ENCODE results near the gene ULBP2. TPM values are rescaled to one million over a fixed set of nuclear protein-coding genes. Genes with fewer than 3 reads are reported as not detected.
"Not testable (repeated sequence)": the region's sequence is repeated elsewhere in the genome, so short reads cannot be mapped to it uniquely, and the experiment has no call there.

ULBP2 gene
- polyA plus RNA-seq, 2 of the 4 experiments (the other 2 are of a cell fraction): 2.7 to 4.5 TPM

DNA sequence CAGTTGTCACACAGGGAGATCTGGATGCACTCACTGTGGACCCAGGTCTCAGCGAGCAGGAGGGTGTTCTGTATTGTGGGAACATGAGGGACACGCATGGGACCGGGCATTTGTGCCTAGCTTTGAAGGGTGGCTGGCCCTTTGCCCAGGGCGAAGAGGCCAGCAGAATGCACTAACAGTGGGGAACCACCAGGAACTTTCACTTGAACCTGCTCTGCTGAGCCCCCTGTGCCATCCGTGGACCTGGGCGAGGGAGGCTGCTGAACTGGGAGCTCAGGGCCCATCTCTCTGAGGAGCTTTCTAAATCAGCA is 1.2 kb upstream of the ULBP2 start:
- ChIA-PET POLR2A (no interaction called here), CTCF (interaction anchor here (1.3 to 1.9 kb wide), 2 partner anchors 10 to 76 kb away, joined by 4 to 7 read pairs; no protein-coding TSS in a partner anchor)
- no peak for TF ChIP-seq KDM1A (IDR thresholded peaks at IDR 0.05; ENCODE audit: low read depth)
- no peak for TF ChIP-seq SMC3 (IDR thresholded peaks at IDR 0.05)
- TF ChIP-seq ZC3H11A (IDR thresholded peaks at IDR 0.05): no peak
- H3K4me2 ChIP-seq: no peak overlapping the region
- FAIRE-seq: no peak
- H3K4me1 ChIP-seq: peaks cover 4% of the 10 kb centered on the region; the same call in 1 of the 3 replicates
- H3K9me3 ChIP-seq: no peaks in the 10 kb centered on the region
- no peak overlapping the region for H3K27ac ChIP-seq
- no peak for ATAC-seq
- no peak overlapping the region for H3K4me3 ChIP-seq
- no peak for DNase-seq (ENCODE audit: low read depth in 1 of 2, low spot score in 1 of 2)
- WGBS (ENCODE audit: missing lambda C conversion rate): 87% methylated on average over 6 of the region's 6 CpGs

DNA sequence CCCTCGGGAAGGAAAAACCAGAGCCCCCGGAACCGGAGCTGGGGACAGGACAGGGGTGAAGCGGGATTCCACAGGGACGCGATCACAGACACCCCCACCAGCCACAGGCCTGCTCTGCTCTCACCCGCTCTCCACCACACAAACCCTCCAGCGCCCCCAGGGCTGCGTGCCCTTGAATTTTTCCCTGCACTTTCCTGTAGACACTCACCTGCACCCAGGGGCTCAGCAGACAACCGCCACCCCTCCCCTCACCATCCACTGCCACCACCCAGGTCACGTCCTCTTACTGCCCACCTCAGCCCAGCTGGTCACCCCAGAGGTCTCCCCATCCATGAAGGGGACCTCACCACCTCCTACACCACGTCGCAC is 631 bp downstream of the ULBP2 start:
- CTCF ChIA-PET: no interaction called here
- FAIRE-seq (no peak), ATAC-seq (peak in 1 of 2 experiments; percentile 31; a peak in 3 of 6 replicates), DNase-seq (ENCODE audit: low read depth in 1 of 2, low spot score in 1 of 2) (no peak)
- peak overlapping the region; percentile 88 for H3K4me2 ChIP-seq
- TF ChIP-seq, protein P1, sequence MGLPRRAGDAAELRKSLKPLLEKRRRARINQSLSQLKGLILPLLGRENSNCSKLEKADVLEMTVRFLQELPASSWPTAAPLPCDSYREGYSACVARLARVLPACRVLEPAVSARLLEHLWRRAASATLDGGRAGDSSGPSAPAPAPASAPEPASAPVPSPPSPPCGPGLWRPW (IDR thresholded peaks at IDR 0.05): no peak
- TF ChIP-seq RARB (CRISPR knock-in tag; IDR thresholded peaks at IDR 0.05) (no peak), RFX5 (IDR thresholded peaks at IDR 0.05) (no peak), EP300 (IDR thresholded peaks at IDR 0.05) (no peak), NPAS2 (CRISPR knock-in tag; IDR thresholded peaks at IDR 0.05; ENCODE audit: borderline replicate concordance) (no peak), SREBF2 (IDR thresholded peaks at IDR 0.05) (no peak), GATA3 (IDR thresholded peaks at IDR 0.05; ENCODE audit: borderline replicate concordance) (no peak), FOXS1 (CRISPR knock-in tag; IDR thresholded peaks at IDR 0.05) (no peak)
- POLR2A ChIA-PET: no interaction called here
- H3K27ac ChIP-seq: peak overlapping the region; percentile 34 to 70; a peak in 3 of 6 replicates
- H3K4me1 ChIP-seq: peaks cover 4% of the 10 kb centered on the region; the same call in 1 of the 3 replicates
- WGBS (ENCODE audit: missing lambda C conversion rate): 25% methylated on average over 7 of the region's 13 CpGs
- peak overlapping the region; percentile 56 for H3K4me3 ChIP-seq
- no peaks in the 10 kb centered on the region for H3K9me3 ChIP-seq

DNA sequence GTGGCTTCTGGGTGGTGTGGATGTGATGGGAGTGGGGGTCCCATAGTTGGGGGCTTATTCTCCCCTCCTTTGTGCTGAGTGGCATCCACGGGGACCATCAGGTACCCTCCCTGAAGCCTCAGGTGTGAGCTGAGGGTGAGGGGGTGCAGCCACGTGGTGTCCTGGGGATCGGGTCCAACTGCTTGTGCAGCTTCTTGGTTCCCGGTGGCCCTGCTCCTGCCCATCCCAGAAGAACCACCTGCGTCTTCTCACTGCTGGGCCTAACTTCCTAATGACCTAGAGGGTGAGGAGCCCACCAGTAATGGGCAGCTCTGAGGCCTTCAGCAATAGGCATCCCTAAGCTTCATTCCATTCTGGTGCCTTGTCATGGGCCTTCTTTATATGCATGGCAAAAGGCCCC is 1.5 kb downstream of the ULBP2 start:
- H3K27ac ChIP-seq; H3K4me2 ChIP-seq; POLR2A ChIA-PET; CTCF ChIA-PET; ATAC-seq; H3K4me3 ChIP-seq; H3K9me3 ChIP-seq; H3K4me1 ChIP-seq; FAIRE-seq; DNase-seq (ENCODE audit: low read depth in 1 of 2, low spot score in 1 of 2): not testable (repeated sequence)
- 94% methylated on average over 4 of the region's 5 CpGs for WGBS (ENCODE audit: missing lambda C conversion rate)

DNA sequence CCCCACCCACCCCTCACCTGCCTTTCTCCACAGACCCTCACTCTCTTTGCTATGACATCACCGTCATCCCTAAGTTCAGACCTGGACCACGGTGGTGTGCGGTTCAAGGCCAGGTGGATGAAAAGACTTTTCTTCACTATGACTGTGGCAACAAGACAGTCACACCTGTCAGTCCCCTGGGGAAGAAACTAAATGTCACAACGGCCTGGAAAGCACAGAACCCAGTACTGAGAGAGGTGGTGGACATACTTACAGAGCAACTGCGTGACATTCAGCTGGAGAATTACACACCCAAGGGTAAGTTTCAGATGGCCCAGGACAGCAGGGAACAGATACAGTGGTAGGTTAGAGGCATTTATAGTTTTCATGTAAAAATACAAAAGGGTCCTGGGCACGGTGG is 3.5 kb downstream of the ULBP2 start:
- H3K4me3 ChIP-seq; CTCF ChIA-PET; DNase-seq (ENCODE audit: low read depth in 1 of 2, low spot score in 1 of 2); H3K4me2 ChIP-seq; H3K27ac ChIP-seq; ATAC-seq; POLR2A ChIA-PET; FAIRE-seq; H3K9me3 ChIP-seq; H3K4me1 ChIP-seq: not testable (repeated sequence)
- 65% methylated on average over 3 of the region's 6 CpGs for WGBS (ENCODE audit: missing lambda C conversion rate)

DNA sequence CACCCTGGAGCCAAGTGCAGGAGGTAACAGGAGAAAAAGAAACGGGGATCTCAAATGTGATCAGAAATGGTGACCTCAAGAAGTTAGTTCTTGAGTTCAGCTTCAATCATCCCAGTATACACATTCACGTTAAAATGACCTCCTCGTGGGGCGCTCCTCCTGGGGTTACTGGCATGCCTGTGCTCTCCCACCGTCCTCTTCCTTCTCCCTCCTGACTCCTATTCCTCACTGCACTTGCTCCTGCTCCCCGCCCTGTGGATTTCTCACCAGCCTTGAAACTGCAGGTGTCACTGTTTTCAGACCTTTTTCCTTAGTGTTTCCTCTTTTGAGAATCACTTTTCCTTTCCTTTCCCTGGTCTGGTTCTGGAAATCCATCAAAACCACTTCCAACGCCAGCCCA is 4.8 kb downstream of the ULBP2 start:
- H3K9me3 ChIP-seq; FAIRE-seq; CTCF ChIA-PET; DNase-seq (ENCODE audit: low read depth in 1 of 2, low spot score in 1 of 2); H3K4me2 ChIP-seq; H3K27ac ChIP-seq; ATAC-seq; H3K4me1 ChIP-seq; H3K4me3 ChIP-seq; POLR2A ChIA-PET: not testable (repeated sequence)
- WGBS (ENCODE audit: missing lambda C conversion rate): 69% methylated on average over 7 of the region's 7 CpGs

DNA sequence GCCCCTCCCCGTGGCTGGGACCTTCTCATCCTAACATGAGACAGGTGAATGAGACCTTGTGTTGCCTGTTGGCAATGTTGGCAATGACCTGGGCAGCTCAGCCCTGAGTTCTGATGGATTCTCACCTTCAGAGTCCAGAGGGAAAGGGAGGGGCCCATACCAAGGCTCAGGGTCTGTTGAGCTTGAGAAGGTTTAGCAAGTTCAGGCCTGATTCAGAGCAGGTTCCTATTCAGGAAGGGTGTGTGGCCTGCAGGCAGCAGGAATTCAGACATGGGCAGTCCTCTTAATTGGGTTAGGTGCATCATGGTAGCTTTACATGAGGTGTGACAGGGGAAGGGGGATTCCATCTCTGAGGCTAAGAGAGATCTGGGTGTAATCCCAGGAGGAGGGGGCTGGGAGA is 5.7 kb downstream of the ULBP2 start:
- H3K4me2 ChIP-seq; FAIRE-seq; POLR2A ChIA-PET; CTCF ChIA-PET; H3K9me3 ChIP-seq; DNase-seq (ENCODE audit: low read depth in 1 of 2, low spot score in 1 of 2); H3K4me3 ChIP-seq; H3K4me1 ChIP-seq; H3K27ac ChIP-seq; ATAC-seq: not testable (repeated sequence)
- WGBS (ENCODE audit: missing lambda C conversion rate): no CpG with 5 or more reads among the region's 1 CpG

DNA sequence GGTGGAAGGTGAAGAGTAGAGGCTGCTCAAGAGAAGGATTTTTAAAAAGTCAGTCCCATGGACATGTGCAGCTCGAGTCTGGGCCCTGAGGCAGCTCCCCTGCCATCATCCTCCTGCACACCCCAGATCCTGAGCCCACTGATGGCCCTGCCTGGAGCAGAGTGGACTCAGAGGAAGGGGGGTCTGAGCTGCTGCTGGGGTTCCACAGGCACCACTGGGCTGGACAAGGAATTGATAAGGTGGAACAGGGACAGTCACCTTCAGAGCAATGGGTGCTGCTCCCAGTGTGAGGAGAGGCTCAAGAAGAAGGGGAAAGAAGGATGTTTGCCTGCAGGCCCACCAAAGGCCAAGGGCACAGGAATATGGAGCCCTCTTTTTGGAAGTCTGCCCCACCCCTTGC is 6.2 kb downstream of the ULBP2 start:
- no peaks in the 10 kb centered on the region for H3K9me3 ChIP-seq
- POLR2A ChIA-PET: no interaction called here
- DNase-seq (ENCODE audit: low read depth in 1 of 2, low spot score in 1 of 2) (no peak), ATAC-seq (no peak), FAIRE-seq (no peak)
- H3K4me3 ChIP-seq: no peak overlapping the region
- no peak overlapping the region for H3K27ac ChIP-seq
- WGBS (ENCODE audit: missing lambda C conversion rate): 8% methylated on average over 1 of the region's 1 CpG
- H3K4me2 ChIP-seq: no peak overlapping the region
- TF ChIP-seq HEYL (CRISPR knock-in tag; IDR thresholded peaks at IDR 0.05) (no peak), FOXS1 (CRISPR knock-in tag; IDR thresholded peaks at IDR 0.05) (no peak), HDAC2 (IDR thresholded peaks at IDR 0.05) (no peak), JUNB (IDR thresholded peaks at IDR 0.05) (no peak), NFE2L2 (conservative IDR thresholded peaks at IDR 0.05; ENCODE audit: low read length) (no peak), ZC3H11A (IDR thresholded peaks at IDR 0.05) (no peak), BHLHE40 (IDR thresholded peaks at IDR 0.05; ENCODE audit: low read depth, low read length) (no peak), HOXB5 (CRISPR knock-in tag; IDR thresholded peaks at IDR 0.05) (no peak), JUN (IDR thresholded peaks at IDR 0.05) (no peak)
- TF ChIP-seq, protein P2, sequence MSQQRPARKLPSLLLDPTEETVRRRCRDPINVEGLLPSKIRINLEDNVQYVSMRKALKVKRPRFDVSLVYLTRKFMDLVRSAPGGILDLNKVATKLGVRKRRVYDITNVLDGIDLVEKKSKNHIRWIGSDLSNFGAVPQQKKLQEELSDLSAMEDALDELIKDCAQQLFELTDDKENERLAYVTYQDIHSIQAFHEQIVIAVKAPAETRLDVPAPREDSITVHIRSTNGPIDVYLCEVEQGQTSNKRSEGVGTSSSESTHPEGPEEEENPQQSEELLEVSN (IDR thresholded peaks at IDR 0.05; ENCODE audit: borderline replicate concordance, low read depth): no peak
- TF ChIP-seq, protein P3, sequence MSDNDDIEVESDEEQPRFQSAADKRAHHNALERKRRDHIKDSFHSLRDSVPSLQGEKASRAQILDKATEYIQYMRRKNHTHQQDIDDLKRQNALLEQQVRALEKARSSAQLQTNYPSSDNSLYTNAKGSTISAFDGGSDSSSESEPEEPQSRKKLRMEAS (IDR thresholded peaks at IDR 0.05): no peak
- H3K4me1 ChIP-seq: 0 out of 3 replicates have a peak, but pooled peaks cover 3% of the 10 kb centered on the region
- CTCF ChIA-PET: interaction anchor here (1.7 kb wide), 1 partner anchor 868 kb away, joined by 3 read pairs; no protein-coding TSS in a partner anchor
